Sigmoid colon (tissue), 7 donors: ENCODE data around the gene TYW1B. TPM values are rescaled to one million over a fixed set of nuclear protein-coding genes. Genes with fewer than 3 reads are reported as not detected.

Source experiments
- polyA plus RNA-seq, 3 donors: library from polyadenylated mRNA; stranded (reverse); fragments of 200-250 nt; gene quantifications; one replicate each; pipeline ENCODE4 v1.2.3, GENCODE V29; 2013
- small RNA-seq, 3 donors: library from RNA; depleted of rRNA; stranded (forward); fragments of <200 nt; gene quantifications; one replicate each; pipeline ENCODE3, GENCODE V24; 2016
- total RNA-seq, 4 donors: library from RNA; depleted of rRNA; stranded (reverse); fragments of >200 nt; gene quantifications; one replicate each; pipeline ENCODE4 v1.1.0, GENCODE V29; 2016
- donor health status: healthy with polysubstance abuse.
- donor health status: Bipolar disorder and iron deficiency.
- donor health status: healthy.

Gene TYW1B
- total and polyA plus RNA-seq, 7 donors = 1.4 to 5.6 (median 2.4) TPM

Small RNA genes lying within 50 kb of the gene (small RNA-seq; reads per million reads assigned to genes)
- gene AC211469.2 = 0 reads per million in 3 donors
- 0 reads per million in 3 donors for gene MIR4650-2
- 0 reads per million in 3 donors for gene RN7SL377P
- gene RN7SL625P = 0 reads per million in 3 donors

Other genes with a start within 250 kb of the TYW1B start
- 10 to 100 TPM in 3 of 4 donors, 1 to 10 TPM in 1; 8.2 to 16.6 (median 12.0) TPM for gene POM121, start 96.9 kb upstream of the TYW1B start, total RNA-seq
- 10 to 100 TPM in 1 of 3 donors, 1 to 10 TPM in 2; 7.2 to 24.8 (median 8.8) TPM for gene POM121, start 96.9 kb upstream of the TYW1B start, polyA plus RNA-seq
- not detected for gene TRIM74, start 141.3 kb upstream of the TYW1B start, total RNA-seq
- gene TRIM74, start 141.3 kb upstream of the TYW1B start, polyA plus RNA-seq = under 1 TPM in 1 of 3 donors, not detected in 2; 0.38 TPM
- not detected for gene SPDYE8, start 201.6 kb upstream of the TYW1B start, total RNA-seq
- gene SPDYE8, start 201.6 kb upstream of the TYW1B start, polyA plus RNA-seq = not detected
- not detected for gene SPDYE11, start 229.7 kb upstream of the TYW1B start, total RNA-seq
- gene SPDYE11, start 229.7 kb upstream of the TYW1B start, polyA plus RNA-seq = not detected